NCI-H446 (cell line): ENCODE data around the gene VIPR1.

Experiments
- DNase-seq, 2 experiments: peaks; one replicate each; lab custom pipeline; 2025; lab: John Stamatoyannopoulos, UW

Gene VIPR1

DNA sequence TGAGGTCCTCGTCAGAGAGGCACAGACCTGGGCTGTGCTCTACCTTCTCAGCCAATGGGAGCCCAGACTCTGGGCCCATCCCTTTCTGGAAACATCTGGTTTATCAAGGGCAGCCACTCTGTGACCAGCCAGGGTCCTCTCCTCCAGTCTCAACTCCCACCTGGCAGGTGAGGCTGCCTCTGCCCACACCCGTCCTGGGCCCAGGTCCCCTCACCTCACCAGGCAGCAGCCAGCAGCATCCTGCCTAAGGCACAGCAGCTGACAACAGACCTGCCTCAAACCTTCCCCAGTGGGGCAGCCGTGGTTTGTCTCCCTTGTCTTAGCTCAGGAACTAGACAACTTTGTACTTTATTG is 8.7 kb upstream of the VIPR1 start:
- no peak for DNase-seq

DNA sequence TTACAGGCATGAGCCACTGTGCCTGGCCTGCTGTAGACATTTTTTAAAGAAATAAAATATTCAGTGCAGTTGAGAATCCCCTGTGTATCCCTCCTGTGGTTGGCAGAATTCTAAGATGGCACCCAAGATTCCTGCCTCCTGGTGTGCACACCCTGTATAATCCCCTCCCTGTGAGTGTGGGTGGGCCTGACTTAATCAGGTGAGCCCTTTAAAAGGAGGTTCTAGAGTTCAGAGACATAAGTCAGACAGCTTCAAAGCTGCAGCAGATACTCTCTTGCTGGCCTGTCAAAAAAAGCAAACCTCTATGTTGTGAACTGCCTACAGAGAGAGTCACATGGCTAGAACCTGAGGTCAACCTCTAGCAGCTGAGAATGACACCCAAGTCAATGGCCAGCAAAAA is 7.0 kb upstream of the VIPR1 start:
- DNase-seq, result no peak

DNA sequence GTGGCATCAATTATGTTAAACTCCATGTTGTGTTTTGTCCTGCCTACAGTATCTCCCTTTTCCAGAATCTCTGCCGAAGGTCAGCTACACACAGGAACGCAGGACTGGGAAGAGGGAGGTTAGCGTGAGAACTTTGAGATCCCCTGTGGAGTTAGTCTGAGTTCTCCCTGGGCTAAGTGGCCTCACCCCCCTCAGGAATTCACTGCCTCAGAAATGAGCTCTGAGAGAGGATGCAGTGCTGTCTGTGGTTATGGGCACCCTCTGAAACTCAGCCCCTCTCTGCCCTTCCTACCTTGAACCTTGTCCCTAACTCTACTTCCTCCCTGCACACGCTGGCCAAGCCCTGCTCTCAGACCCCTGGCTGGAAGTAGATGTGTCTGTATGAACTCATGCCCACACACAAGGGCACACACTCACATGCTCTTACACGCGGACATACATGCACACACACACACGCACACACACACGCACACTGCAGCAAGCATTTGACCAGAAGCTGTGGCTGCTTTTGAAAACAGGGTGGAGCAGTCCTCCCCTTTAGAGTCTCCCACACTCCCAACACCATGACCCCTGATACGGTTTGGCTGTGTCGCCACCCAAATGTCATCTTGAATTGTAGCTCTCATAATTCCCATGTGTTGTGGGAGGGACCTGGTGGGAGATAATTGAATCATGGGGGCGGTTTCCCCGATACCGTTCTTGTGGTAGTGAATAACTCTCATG is 5.3 kb upstream of the VIPR1 start:
- DNase-seq, result no peak

DNA sequence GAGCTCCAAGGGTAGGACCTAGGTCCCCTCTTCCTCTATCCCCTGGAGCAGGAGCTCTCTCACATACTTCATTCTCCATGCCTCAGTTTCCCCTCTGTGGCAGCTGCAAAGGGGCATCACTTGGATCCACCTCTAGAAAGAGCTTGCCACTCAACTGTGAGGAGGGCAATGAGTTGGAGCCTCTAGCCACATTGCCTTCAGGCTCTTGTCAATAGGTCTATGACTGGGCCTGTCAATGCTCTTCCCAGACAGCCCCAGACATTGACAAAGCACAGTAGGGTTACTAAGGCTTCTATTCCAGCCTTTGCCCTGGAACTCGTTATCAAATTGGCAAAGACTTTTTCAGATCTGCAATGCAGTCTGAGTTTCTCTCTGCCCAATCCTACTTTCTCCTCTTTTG is 4.4 kb upstream of the VIPR1 start:
- DNase-seq, result no peak

DNA sequence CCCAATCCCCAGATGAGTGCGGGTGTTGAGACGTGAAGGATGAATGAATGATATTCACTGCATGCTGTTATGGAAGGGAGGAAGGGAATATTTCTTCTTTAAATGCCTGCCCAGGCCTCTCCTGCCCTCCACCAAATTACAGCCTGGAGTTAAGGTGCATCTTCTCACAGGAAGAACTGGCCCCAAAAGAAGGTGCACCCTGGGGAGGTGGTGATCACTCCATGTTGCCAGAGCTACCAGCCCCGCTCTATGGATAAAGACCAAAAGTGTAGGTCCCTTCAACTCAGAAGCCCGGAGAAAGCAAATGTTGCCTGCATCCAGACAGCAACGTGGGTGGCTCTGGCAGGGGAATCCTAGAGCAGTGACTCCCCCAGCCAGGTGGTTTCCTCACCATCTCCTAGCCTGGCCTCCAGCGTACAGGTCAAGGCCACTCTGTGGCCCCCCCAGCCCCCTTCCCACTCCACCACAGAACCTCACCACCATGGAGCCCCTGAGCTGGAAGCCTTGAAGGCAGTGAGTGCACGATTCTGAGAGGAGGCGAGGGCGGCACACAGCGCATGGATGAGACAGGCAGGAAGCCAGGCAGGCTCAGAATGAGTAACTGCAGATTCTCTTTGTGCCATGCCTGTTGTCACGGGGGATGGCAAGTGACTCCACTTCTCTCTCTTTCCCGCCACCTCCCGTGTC is 3.5 kb upstream of the VIPR1 start:
- no peak for DNase-seq

DNA sequence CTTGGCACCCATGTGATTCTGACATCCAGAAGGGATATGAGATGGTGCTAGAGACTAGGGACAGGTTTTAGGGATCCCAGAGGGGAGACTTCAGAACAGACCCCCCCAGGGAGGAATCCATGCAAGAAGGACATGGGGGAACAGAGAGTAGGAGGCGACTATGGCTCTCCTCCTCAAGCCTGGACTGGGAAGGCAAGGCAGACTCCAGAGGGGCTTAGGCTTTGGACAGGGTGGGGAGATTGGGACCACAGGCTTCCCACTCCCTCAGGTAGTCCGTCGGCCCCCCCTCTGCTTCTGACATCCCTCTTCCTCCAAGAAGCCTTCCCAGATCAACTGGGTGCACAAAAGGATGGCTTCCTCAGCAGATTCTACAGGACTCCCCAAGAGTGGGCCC is 3.0 kb upstream of the VIPR1 start:
- no peak for DNase-seq

DNA sequence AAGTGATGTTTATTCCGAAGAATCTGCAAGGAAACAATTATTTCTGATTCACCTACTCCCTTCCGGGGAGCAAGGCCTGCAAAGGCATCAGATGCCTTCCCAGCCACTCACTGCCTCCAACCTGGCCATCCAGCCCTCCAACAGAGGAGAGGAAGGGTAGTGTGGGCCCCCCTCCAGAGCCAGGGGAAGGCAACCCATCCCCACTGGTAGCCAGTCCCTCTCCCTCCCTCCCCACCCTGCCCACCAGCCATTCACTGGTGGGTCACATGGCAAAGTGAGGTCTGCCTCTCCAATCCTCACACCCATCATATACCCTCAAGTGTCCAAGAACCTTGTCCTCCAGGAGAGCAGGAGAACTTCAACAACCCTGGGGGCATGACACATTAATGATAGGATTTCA is 2.4 kb upstream of the VIPR1 start:
- DNase-seq, result no peak

DNA sequence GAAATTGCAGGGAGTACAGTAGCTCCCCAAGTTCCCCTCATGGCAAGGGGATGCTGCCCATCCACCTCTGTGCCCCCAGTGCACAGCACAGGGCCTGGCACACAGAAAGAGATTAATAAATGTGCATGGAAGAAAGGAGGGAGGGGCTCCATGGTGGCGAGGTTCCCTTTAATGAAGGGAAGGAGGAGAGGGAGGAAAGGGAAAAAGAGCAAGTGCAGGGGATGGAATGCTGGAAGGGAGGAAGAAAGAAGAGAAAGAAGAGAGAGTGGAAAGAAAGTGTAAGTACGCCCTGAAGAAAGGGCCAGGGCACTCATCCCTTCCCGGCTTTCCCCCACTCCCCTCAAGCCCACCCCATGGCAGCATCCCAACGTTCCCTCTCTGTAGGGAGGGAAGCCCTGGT is 1.5 kb upstream of the VIPR1 start:
- DNase-seq, result no peak

DNA sequence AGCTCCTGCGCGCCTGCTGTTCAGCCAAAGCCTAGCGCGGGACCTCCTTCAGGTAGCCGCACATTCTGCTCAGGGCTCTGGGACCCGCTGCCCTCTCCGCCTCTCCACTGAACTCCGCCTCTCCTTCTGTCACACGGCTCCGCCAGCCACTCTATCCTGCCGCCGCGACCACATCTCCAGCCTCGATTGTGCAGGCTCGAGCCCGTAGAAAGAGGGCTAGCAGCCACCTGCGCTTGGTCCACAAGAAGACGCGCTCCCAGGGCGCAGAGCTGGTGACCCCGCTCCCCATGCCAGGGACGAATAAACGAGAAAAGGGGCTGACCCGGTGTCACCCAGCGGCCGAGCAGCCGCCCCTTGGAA is 1.1 kb upstream of the VIPR1 start:
- no peak for DNase-seq

DNA sequence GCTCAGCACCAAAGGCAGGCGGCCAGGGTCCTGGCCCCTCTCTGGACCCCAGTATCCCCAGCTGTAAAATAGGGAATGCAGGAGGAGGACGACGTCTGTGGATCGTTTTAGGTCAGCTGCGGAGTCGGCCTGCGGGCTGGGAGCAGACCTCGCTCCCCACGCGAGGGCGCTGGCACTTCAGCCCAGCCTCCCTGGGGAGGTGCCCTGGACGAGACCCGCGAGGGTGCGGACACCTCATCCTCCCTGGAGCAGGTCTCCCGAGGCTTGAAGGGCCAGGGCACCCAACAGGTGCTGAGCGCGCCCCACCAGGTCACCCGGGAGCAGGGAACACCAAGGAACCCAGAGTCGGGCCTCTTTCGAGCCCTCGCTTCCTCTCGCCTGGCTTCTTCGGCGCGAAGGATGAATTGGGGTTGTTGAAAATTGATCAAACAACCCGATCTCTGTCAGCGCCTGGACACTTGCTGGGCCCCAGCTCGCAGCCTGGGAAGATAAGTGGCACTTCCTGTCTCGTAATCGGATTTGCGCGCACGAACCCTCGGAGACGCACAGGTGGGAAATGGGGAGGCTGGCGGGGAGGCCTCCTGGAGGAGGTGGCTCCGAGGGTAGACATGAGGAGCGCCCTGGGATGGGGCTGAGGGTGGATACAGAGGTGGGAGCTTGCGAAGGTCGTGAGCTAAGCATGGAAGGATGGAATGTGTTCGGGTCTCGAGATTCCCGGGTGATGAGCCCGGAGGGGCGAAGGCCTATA is 588 bp upstream of the VIPR1 start:
- no peak for DNase-seq

DNA sequence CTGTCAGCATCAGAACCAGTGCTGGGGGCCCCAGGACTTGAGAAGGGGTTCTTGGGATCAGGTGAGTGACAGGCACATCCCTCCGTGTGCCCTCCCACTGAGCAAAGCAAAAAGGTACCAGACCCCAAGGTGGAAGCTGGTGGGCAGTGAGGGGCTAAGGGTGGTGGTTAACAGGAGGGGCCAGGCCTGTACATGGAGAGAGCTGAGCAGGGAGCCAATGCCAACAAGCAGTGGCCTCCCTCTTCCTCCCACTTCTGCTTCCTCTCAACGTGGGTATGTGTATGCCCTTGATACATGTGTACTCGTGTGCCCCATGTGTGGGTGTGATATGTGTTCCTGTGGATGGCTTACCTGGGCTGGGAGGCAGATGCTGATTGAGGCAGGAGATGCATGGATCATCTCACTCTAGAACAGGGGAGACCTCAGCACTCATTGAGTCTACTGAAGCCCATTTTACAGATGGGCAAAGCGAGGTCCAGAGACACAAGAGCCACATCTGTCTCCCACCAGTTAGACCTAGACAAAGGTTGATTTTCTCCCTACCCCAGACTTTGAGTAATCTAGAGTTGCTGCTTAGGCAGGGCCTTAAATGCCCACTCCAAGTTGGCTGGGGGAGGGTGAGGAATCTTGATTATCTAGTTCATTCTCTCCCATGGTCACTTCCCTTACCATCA is 945 bp downstream of the VIPR1 start:
- no peak for DNase-seq

DNA sequence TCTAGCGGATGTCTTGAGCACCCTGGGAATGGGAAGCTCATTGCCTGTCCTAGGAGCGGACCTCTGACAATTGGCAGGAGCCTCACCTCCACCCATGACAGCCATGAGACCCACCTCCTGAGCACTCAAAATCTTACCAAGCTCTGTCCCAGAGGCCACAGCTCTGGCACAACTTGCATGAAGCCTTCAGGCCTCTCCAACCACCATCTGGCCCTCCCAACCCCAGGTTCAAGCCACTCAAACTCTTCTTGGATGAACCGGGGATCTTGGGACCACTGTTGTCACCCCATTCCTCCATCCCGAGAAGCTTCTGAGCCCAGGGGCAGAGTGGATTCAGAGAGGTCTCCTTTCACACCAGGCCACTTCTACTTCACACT is 1.5 kb downstream of the VIPR1 start:
- no peak for DNase-seq

DNA sequence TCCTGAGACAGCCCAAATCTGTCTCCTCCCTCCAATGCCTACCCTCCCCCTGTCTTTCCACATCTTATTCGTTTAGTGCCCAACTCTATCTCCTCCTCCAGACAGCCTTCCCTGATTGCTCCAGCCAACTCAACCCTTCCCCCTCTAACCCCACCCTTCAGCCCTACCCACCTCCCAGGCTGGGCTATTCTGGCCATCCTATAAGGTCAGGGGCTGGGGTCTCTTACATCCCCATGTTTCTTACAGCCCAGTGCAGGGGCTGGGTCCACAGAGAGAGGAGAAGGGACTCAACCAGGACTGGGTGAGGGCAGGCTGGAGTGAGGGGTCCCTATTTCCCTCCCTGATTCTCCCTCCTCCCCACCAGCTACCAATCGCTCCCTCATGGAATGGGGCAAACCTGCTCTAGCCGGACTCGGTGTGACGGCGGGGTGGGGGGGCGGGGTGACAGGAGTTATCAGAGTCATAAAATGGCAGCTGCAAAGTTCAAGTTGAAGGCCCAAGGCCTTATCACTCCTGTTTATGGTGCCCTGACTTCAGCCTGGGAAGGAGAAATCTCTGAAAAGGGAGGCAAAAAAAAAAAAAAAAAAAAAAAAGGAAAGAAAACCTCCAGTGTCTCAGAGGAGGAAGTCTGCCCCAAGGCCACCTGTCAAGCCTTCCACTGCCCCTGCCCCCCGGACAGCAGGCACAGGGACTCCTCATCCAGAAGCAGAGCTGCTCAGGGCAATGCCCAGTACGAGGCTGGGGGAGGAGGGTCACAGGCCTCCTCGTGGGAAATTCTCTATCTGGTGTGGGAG is 2.1 kb downstream of the VIPR1 start:
- DNase-seq, result no peak

DNA sequence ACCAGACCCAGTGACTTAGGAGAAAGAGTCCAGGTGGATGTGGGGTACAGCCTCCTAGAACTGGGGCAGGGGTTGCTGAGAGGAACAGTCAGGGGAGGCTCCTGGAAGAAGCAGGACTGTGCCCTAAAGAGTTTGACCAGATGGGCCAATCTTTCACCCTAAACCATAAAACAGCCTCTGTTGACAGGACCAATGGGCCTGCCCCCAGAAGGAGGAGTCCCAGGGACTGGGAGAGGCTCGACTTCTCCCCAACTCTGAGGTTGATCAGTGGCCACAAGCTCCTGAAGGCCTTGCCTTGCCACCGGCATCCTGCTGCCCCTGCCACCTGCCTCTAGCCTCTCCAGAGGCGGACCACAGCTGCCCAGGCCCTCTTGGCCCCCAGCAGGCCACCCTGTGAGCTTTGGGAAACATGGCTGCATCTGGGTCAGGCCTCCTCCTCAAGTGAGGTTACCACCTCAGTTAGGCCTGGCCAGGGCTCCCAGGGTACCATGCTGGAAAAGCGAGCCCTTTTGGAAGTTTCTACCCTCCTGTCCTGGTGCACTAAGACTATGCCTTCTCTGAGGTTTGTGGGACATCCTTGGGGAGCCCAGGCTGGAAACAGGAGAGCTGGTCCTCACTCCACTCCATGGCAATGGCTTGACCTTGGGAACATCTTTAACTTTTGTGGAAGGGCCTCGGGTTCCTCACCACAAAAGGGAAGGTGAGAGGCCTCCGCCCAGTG is 2.8 kb downstream of the VIPR1 start:
- no peak for DNase-seq

DNA sequence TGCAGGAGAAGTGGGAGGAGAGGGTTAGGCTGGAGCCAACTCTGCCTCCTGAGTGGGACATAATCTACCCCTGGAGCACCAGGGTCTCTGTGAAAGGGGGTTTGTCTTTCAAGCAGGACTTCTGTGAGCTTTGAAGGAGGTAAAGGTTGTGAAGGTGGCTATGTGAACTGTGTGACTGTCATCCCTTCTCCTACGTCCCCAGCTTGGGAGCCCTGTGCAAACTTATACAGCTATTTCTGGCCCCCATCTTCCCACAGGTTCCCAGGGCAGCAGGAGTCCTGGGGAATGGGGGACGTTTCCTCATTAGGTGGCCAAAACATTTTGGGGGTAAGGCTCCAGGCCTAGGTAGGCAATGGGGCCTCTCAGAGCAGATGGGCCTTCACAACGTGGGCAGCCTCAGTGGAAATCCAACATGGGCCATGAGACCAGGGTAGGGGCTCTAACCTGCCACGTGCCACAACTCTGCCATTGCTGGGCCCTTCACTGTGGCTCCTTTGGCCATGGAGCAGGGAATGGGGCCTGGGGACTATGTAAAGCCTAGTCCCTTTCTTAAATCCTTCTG is 3.5 kb downstream of the VIPR1 start:
- DNase-seq, result no peak

DNA sequence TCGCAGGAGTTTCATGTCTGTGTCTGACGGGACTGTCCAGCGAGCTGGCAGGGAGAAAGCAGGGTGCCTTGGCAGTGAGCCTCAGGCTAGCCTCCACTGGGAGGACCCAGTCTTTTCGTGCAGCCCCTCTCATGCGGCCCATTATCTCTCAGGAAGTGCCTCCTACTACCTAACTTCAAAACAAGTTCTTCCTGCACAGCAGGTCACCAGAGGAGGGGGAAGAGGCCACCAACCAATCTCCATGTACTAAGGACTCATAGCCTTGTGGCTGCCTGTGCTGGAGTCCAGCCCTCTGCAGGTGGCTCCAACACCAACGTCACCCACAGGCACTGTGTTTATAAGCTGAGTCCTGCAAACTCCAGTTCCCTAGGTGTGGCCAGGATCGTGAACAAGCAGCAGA is 4.8 kb downstream of the VIPR1 start:
- no peak for DNase-seq

DNA sequence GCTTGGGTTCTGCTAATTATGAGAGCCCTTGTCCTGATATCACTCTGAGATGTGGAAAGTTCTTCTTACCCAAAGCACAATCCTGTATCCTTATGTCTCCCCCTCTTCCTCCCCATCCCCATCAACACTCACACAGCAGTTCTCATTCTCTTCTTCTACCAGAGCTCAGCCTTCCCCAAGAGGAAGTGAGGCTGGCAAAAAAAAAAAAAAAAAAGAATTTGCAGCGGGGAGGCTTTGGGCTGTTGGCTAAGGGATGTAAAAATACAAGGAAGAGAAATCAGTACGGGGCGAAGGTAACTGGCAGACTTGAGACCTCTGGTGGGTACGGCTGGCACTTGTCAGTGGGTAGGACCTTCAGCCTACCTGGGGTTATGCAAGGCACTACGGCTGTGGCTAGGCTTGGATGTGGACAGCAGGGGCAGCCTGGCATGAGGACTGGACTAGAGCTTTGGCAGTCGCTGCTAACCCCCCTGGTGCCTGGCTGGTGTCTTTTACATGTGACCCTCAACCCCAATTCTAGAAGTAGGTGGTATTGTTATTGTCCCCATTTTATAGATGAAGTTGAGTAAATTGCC is 5.4 kb downstream of the VIPR1 start:
- DNase-seq, result no peak

DNA sequence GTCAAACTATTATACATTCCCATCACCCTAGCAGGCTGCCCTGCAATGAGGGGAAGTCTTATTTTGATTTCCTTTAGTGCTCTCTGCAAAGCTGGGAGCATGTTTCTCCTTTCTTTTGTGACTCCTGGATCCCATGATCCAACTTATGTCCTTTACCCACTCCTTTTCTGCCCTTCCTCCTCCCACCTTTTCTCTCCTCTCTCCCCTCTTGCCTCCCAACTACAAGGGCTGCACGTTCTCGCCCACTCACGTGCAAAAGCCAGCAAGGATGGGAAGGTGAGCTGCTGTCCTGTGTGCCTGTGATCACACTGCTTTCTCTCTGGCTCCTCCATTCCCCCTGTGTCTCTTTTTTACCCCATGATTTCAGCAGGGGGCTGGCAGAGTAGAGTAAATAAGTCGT is 6.1 kb downstream of the VIPR1 start:
- DNase-seq, result no peak

DNA sequence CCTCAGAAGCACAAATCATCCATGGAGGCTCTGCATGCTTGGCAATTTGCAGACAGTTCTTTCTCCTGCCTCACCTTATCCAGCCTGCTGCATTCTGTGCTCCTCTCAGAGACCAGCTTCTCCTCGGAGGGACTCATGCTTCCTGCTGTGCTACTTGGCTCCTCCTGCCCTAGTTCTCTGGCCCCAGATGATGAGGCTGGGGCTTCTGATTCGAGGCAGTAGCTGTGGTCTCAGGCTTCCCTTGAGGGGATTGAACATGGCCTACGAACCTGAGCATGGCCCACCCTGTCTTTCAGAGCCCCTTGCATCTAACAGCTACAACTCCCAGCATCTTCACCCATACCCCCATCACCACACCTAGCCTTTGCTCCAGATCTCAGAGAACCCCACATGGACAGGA is 6.7 kb downstream of the VIPR1 start:
- DNase-seq, result no peak

DNA sequence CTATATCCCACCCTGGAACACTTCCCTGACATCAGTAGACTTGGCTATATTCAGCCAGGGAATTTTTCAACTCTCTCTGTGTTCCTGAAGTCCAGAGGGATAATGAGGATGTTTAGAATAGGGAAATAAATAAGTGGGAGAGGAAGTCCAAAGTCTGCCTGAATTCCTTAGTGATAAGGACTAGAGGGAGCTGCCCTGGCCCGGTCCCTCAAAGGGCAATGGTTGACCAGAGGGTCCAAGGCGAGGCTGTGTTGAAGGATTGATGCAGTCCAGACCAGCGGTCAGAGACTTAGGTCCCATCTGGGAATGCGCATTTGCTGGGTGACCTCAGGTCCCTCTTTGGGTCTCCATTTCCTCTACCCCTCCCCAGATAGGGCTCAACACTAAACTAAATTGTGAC is 7.9 kb downstream of the VIPR1 start:
- no peak for DNase-seq

DNA sequence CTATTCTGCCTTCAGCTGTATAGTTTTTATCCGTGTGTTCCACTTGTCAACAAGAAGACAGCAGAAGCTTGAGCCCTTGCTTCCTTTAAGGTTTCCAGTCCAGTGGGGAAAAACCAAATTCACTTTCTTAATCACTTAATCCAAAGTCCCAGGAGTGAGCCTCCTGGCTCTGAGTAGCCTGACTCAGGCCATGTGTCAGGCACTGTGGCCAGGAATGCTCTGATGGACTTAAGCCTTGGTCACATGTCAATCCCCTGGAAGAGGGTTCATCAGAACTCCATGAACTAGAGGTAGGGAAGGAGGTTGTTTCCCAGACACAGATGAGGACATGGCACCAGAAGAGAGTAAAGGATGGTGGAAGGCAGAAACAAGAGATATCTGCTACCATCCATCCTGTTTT is 8.8 kb downstream of the VIPR1 start:
- no peak for DNase-seq
